GM13977 (cell line): ENCODE data around the gene AATK.
"Not testable (repeated sequence)": the region's sequence is repeated elsewhere in the genome, so short reads cannot be mapped to it uniquely, and the experiment has no call there.

Experiments
- DNase-seq: peaks from one replicate; pipeline ENCODE4 v3.0.0; 2012; ENCODE audit warnings: low spot score
- in situ Hi-C: fragments of 300-500 bp; cut with MboI; formaldehyde crosslinking; loops from one replicate; pipeline ENCODE4 v1.12.0; 2022; ENCODE audit warnings: low sequenced_read_pairs, low pct_unique_long_range_greater_than_20kb, mixed read lengths, inconsistent platforms; ENCODE audit not compliant: unreplicated experiment
- TF ChIP-seq, protein P1 (sequence below): IDR thresholded peaks from 2 replicates; pipeline ENCODE4 v1.5.1; 2012; ENCODE audit warnings: mild to moderate bottlenecking, control low read depth; ENCODE audit not compliant: insufficient read depth; ENCODE audit errors: extremely low read depth, missing control alignments

Gene AATK

GRCh38 chr17:81159611-81160265, 6.3 kb downstream of the AATK start:
- in situ Hi-C loops = no loop called here
- no peak for DNase-seq
- TF ChIP-seq, protein P1, sequence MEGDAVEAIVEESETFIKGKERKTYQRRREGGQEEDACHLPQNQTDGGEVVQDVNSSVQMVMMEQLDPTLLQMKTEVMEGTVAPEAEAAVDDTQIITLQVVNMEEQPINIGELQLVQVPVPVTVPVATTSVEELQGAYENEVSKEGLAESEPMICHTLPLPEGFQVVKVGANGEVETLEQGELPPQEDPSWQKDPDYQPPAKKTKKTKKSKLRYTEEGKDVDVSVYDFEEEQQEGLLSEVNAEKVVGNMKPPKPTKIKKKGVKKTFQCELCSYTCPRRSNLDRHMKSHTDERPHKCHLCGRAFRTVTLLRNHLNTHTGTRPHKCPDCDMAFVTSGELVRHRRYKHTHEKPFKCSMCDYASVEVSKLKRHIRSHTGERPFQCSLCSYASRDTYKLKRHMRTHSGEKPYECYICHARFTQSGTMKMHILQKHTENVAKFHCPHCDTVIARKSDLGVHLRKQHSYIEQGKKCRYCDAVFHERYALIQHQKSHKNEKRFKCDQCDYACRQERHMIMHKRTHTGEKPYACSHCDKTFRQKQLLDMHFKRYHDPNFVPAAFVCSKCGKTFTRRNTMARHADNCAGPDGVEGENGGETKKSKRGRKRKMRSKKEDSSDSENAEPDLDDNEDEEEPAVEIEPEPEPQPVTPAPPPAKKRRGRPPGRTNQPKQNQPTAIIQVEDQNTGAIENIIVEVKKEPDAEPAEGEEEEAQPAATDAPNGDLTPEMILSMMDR = no peak

DNA sequence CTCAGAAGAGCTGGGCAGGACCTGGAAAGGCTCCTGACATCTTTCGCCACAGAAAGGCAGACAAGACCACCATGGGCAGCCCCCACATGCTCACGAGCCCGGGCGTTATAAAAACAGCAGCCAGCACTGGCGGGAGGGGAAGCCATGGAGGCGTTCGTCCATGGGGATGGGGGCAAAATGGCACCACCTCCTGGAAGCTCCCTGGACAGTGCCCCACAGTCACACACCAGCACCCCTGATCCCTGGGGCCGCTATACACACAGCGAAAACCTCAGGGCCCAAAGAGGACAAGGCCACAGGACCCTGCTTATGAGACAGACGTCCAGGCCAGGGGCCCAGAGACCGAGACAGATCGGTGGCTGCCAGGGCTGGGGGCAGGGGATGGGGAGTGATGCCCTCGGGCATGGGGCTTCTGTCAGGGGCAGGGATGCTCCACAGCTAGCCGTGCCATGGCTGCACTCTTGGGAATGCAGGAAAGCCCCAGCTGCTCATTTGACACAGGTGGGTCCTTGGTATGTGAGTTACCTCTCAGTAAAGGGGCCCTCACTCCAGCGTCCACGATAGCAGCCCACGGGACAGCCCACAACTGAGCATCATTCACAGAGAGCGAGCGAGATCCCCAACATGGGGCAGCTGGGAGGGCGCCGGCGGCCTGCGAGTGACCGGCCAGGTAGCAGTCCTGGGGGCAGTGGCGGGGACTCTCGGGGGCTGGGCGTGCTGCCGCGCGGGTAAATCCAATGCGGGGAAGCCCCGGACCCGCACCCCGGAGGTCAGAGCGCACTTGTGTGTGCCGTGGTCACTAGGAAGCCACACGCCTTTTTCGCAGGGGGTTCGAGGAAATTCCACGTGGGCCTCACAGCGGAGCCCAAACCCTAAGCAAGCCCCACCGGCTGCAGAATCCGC, 7.1 kb downstream of the AATK start:
- no peak for DNase-seq
- in situ Hi-C loops = no loop called here
- TF ChIP-seq, protein P1 = no peak

DNA sequence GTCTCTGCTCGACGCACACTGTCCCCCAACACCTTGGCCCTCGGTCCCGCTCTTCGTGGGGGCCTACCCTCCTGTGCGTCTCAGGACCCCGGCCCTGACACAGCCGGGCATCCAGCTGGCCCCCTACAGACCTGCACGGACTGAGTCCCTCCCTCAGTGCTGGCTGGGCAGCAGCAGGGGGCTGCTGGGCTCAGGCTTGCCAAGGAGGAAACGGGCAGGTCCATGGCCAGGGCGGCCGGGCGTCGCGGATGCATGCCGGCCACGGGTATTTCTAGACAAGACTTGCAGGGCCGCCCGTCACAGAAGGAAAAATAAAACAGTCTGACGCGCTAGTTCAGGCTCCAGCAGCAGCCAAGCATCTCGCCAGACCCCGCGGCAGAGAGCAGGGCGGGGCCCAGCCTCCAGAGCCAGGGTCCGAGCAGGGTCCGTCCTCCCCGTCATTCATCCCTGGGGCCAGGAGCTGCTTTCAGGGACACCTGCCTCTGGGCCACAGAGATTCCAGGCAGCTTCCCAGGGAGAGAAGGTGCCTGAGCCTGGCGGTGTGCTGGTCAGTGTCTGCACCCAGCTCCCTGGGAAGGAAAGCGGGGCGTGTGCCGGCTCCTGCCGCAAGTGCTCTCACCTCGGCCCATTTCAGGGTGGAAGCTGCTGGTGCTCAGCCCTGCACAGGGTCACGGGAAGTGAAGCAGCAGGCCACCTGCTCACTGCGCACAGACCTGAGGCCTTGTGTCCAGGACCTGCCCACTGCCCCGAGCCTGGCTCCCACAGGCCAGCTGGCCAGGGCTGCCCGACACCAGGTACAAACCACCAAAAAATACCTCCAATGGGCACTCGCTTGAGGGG, 8.0 kb downstream of the AATK start:
- TF ChIP-seq, protein P1 = no peak
- in situ Hi-C loops = no loop called here
- DNase-seq = no peak

DNA sequence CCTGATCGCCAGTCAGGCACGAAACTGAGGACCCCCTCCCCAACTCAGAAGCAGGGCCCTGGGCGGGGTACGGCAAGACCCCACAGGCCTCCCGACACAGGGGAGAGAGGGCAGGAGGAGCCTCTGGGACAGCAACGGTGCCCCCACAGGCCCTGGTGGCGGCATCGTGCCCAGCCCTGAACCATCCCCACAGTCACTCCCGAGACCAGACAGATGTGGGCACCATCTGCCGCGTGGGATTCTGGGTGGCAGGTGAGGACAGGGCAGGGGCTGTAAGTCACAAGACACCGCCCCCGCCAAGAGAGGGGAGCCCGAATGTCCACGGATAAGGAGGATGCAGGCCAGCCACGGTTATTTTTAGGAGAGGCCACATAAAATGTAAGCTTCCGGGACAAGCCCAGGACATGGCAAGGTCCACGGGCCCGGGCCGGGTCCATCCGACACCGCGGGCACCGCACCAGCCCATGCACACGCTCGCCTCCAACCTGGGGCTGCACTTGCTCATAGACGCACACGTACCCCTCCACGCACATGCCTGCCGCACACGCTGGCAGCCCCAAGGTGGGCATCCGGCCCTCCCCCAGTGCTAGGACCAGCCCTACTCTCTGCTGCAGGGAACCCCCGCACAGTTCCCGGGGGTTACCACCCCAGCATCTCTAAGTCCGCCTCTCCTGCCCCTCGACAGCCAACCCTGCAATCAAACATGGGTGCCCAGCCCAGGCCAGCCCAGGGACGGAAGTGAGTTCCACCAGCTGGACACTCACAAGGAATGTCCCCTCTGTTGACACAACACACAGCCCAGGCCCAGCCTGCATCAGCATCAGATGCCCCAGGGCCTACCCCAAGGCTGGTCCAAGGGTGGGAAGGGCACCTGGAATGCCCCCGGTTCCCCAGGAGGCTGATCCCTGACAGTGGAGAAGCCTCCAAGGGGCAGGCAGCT, 8.9 kb downstream of the AATK start:
- TF ChIP-seq, protein P1 = no peak
- in situ Hi-C loops = no loop called here

DNA sequence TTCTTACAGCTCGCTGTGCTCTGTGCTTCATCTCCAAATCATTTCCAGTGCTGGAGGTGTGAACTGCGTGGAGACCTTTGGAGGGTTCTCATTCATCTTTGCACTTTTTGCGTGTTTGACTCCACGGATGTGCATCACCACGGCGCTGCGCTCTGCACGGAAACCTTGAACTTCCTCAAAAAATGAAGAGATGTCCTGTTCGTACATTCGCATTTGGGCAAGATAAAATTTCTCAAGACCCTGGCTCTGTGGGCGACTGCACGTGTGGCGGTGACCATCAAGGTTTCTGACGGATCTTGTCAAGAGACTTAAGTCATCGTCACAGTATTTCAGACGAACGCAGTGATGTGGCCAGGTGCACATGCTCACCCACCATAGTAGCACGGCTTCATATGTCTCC, 11.1 kb downstream of the AATK start:
- no peak for DNase-seq
- in situ Hi-C loops = no loop called here
- TF ChIP-seq, protein P1 = no peak

More for the DNA sequence above, 8.9 kb downstream of the AATK start:
- DNase-seq = no peak

- DNase-seq, in situ Hi-C loops: not testable (repeated sequence)
Measured at GRCh38 chr17:81154016-81154415, 12.0 kb downstream of the AATK start.
